ENCODE results near the gene CCDC167.
"Not testable (repeated sequence)": the region's sequence is repeated elsewhere in the genome, so short reads cannot be mapped to it uniquely, and the experiment has no call there.

Gene CCDC167

GRCh38 chr6:37477656-37478435 lies 21.8 kb downstream of the CCDC167 start:
- FAIRE-seq = no peak
- DNase-seq (ENCODE audit: insufficient read length, low spot score) = no peak

- DNase-seq (ENCODE audit: insufficient read length, low spot score) (no peak), FAIRE-seq (no peak)
These were observed 22.5 kb downstream of the CCDC167 start for GRCh38 chr6:37477191-37477590.

- DNase-seq (ENCODE audit: insufficient read length, low spot score) (no peak), FAIRE-seq (no peak)
These were observed 25.4 kb downstream of the CCDC167 start for GRCh38 chr6:37474316-37474715.

GRCh38 chr6:37473364-37474095 lies 26.2 kb downstream of the CCDC167 start:
- peak; percentile 76 for FAIRE-seq
- DNase-seq (ENCODE audit: insufficient read length, low spot score) = peak; percentile 32

GRCh38 chr6:37467718-37468117 lies 32.0 kb downstream of the CCDC167 start:
- DNase-seq (ENCODE audit: insufficient read length, low spot score) (no peak), FAIRE-seq (no peak)

GRCh38 chr6:37463110-37463509 lies 36.6 kb downstream of the CCDC167 start:
- FAIRE-seq = no peak
- no peak for DNase-seq (ENCODE audit: insufficient read length, low spot score)

- no peak for DNase-seq (ENCODE audit: insufficient read length, low spot score)
- no peak for FAIRE-seq
These were observed 38.9 kb downstream of the CCDC167 start for GRCh38 chr6:37460805-37461204.

- no peak for DNase-seq (ENCODE audit: insufficient read length, low spot score)
- no peak for FAIRE-seq
These were observed 39.5 kb downstream of the CCDC167 start for GRCh38 chr6:37459981-37460800.

GRCh38 chr6:37456816-37457560 lies 42.7 kb downstream of the CCDC167 start:
- FAIRE-seq (no peak), DNase-seq (ENCODE audit: insufficient read length, low spot score) (no peak)

GRCh38 chr6:37456126-37456525 lies 43.6 kb downstream of the CCDC167 start:
- FAIRE-seq = no peak
- DNase-seq (ENCODE audit: insufficient read length, low spot score) = no peak

- FAIRE-seq (no peak), DNase-seq (ENCODE audit: insufficient read length, low spot score) (no peak)
These were observed 45.1 kb downstream of the CCDC167 start for GRCh38 chr6:37454420-37455140.

- FAIRE-seq = no peak
- no peak for DNase-seq (ENCODE audit: insufficient read length, low spot score)
These were observed 47.2 kb downstream of the CCDC167 start for GRCh38 chr6:37452522-37452921.

- no peak for DNase-seq (ENCODE audit: insufficient read length, low spot score)
- FAIRE-seq = no peak
These were observed 48.1 kb downstream of the CCDC167 start for GRCh38 chr6:37451441-37452193.

- DNase-seq (ENCODE audit: insufficient read length, low spot score) = no peak
- no peak for FAIRE-seq
These were observed 49.7 kb downstream of the CCDC167 start for GRCh38 chr6:37449984-37450383.

- DNase-seq (ENCODE audit: insufficient read length, low spot score); FAIRE-seq: not testable (repeated sequence)
These were observed 56.5 kb downstream of the CCDC167 start for GRCh38 chr6:37443216-37443542.

GRCh38 chr6:37442416-37443215 lies 57.1 kb downstream of the CCDC167 start:
- DNase-seq (ENCODE audit: insufficient read length, low spot score) (no peak), FAIRE-seq (no peak)

- no peak for DNase-seq (ENCODE audit: insufficient read length, low spot score)
- no peak for FAIRE-seq
These were observed 58.0 kb downstream of the CCDC167 start for GRCh38 chr6:37441651-37442050.

- no peak for DNase-seq (ENCODE audit: insufficient read length, low spot score)
- no peak for FAIRE-seq
These were observed 60.8 kb downstream of the CCDC167 start for GRCh38 chr6:37438930-37439329.

GRCh38 chr6:37435816-37436215 lies 63.9 kb downstream of the CCDC167 start:
- DNase-seq (ENCODE audit: insufficient read length, low spot score) (no peak), FAIRE-seq (no peak)

Measured in HTR-8/SVneo (cell line).